ENCODE measurements around the gene LEMD1. TPM values are rescaled to one million over a fixed set of nuclear protein-coding genes. Genes with fewer than 3 reads are reported as not detected.
A peak's percentile ranks its signal among the peaks of the same experiment; 100 is the strongest.

LEMD1 gene
- total and polyA plus RNA-seq, 8 donors, result 0.28 to 0.32 TPM; not detected in 6

- TF ChIP-seq, protein P1, sequence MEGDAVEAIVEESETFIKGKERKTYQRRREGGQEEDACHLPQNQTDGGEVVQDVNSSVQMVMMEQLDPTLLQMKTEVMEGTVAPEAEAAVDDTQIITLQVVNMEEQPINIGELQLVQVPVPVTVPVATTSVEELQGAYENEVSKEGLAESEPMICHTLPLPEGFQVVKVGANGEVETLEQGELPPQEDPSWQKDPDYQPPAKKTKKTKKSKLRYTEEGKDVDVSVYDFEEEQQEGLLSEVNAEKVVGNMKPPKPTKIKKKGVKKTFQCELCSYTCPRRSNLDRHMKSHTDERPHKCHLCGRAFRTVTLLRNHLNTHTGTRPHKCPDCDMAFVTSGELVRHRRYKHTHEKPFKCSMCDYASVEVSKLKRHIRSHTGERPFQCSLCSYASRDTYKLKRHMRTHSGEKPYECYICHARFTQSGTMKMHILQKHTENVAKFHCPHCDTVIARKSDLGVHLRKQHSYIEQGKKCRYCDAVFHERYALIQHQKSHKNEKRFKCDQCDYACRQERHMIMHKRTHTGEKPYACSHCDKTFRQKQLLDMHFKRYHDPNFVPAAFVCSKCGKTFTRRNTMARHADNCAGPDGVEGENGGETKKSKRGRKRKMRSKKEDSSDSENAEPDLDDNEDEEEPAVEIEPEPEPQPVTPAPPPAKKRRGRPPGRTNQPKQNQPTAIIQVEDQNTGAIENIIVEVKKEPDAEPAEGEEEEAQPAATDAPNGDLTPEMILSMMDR (IDR thresholded peaks at IDR 0.05), result no peak
- ATAC-seq, result no peak
- H3K4me3 ChIP-seq, result no peak overlapping the region
- intact Hi-C loops (cut with DNase I), result no loop called here
- no peaks in the 10 kb centered on the region for H3K9me3 ChIP-seq
- DNase-seq, result no peak
- no peak for FAIRE-seq
- no peaks in the 10 kb centered on the region for H3K36me3 ChIP-seq
- H3K27me3 ChIP-seq, result no peaks in the 10 kb centered on the region
- 80 to 84% methylated on average over 8 of the region's 8 CpGs for WGBS, 2 donors
- no peak overlapping the region for H3K27ac ChIP-seq
- peaks cover 0 to 14% (median 13%) of the 10 kb centered on the region in 3 donors for H3K4me1 ChIP-seq
Measured at GRCh38 chr1:205379056-205379455, 42.8 kb downstream of the LEMD1 start.

GRCh38 chr1:205377355-205377754 is 44.5 kb downstream of the LEMD1 start:
- intact Hi-C loops (cut with DNase I), result no loop called here
- Histone ChIP-seq H3K27me3 (no peaks in the 10 kb centered on the region), H3K9me3 (no peaks in the 10 kb centered on the region), H3K4me1 (peaks cover 11 to 31% (median 25%) of the 10 kb centered on the region in 3 donors), H3K4me3 (no peak overlapping the region), H3K36me3 (no peaks in the 10 kb centered on the region), H3K27ac (no peak overlapping the region)
- 95% methylated on average over 3 of the region's 3 CpGs for WGBS, 2 donors
- DNase-seq (no peak), ATAC-seq (no peak), FAIRE-seq (no peak)
- TF ChIP-seq, protein P1 (IDR thresholded peaks at IDR 0.05), result no peak

- Histone ChIP-seq H3K9me3 (no peaks in the 10 kb centered on the region), H3K4me3 (no peak overlapping the region), H3K36me3 (no peaks in the 10 kb centered on the region), H3K4me1 (peaks cover 12 to 37% (median 30%) of the 10 kb centered on the region in 3 donors), H3K27me3 (no peaks in the 10 kb centered on the region), H3K27ac (no peak overlapping the region)
- TF ChIP-seq, protein P1 (IDR thresholded peaks at IDR 0.05), result no peak
- ATAC-seq (no peak), FAIRE-seq (no peak), DNase-seq (no peak)
- intact Hi-C loops (cut with DNase I), result no loop called here
- WGBS, 2 donors, result 83 to 90% methylated on average over 4 of the region's 4 CpGs
Measured at GRCh38 chr1:205376739-205377138, 45.1 kb downstream of the LEMD1 start.

- DNase-seq, result no peak
- 45 to 48% methylated on average over 6 of the region's 6 CpGs for WGBS, 2 donors
- ATAC-seq, result peak in 3 of 4 donors; percentile 53 to 74 (median 67)
- TF ChIP-seq, protein P1 (IDR thresholded peaks at IDR 0.05), result no peak
- Histone ChIP-seq H3K4me3 (no peak overlapping the region), H3K27me3 (no peaks in the 10 kb centered on the region), H3K36me3 (no peaks in the 10 kb centered on the region), H3K9me3 (no peaks in the 10 kb centered on the region), H3K27ac (no peak overlapping the region), H3K4me1 (peaks cover 19 to 42% (median 34%) of the 10 kb centered on the region in 3 donors)
- no peak for FAIRE-seq
- intact Hi-C loops (cut with DNase I), result no loop called here
Measured at GRCh38 chr1:205375835-205376545, 45.9 kb downstream of the LEMD1 start.

Data from pancreas (tissue), 10 donors.